OCI-LY7 (cell line): Measurements from ENCODE around the gene WASF1. TPM values are rescaled to one million over a fixed set of nuclear protein-coding genes. Genes with fewer than 3 reads are reported as not detected.

Source experiments
- BruUV-seq: library from RNA; stranded (reverse); fragments of 400-500 nt; replicated peaks from 2 replicates; lab custom pipeline; 2021; lab: Mats Ljungman, UMichigan
- CTCF ChIA-PET: fragments of 300-600 bp; sonication (Branson Sonifier 250); formaldehyde crosslinking; loops from one replicate; lab custom pipeline; 2022; ENCODE audit warnings: antibody characterized with exemption; ENCODE audit not compliant: unreplicated experiment; lab: Charles Lee
- POLR2A ChIA-PET: fragments of 300-600 bp; sonication (Branson Sonifier 250); formaldehyde crosslinking; loops from one replicate; lab custom pipeline; 2022; ENCODE audit warnings: antibody characterized with exemption; lab: Charles Lee
- DNase-seq: peaks from one replicate; pipeline ENCODE4 v3.0.0-alpha.2; 2015; ENCODE audit warnings: low spot score
- H2AFZ ChIP-seq: fragments of 200-600 bp; sonication (generic), shearing (Covaris generic); 2 replicates; pipeline ENCODE4 v1.6.1; 2014; ENCODE audit warnings: mild to moderate bottlenecking, antibody characterized with exemption, low read length, moderate library complexity
- H3K27ac ChIP-seq: fragments of 200-600 bp; sonication (generic); 2 replicates; pipeline ENCODE4 v1.5.1; 2014; ENCODE audit warnings: mixed run types, low read depth, mild to moderate bottlenecking, moderate library complexity, low read length, inconsistent platforms; ENCODE audit not compliant: poor library complexity, severe bottlenecking
- H3K36me3 ChIP-seq: fragments of 200-600 bp; sonication (generic); 2 replicates; pipeline ENCODE4 v1.6.1; 2014; ENCODE audit warnings: mild to moderate bottlenecking, antibody characterized with exemption, low read length, moderate library complexity, mixed read lengths; ENCODE audit not compliant: insufficient read depth
- H3K4me1 ChIP-seq: fragments of 200-600 bp; sonication (generic); 2 replicates; pipeline ENCODE4 v1.5.1; 2014; ENCODE audit warnings: mild to moderate bottlenecking, low read length; ENCODE audit not compliant: insufficient read depth, poor library complexity, severe bottlenecking
- H3K4me2 ChIP-seq: fragments of 200-600 bp; sonication (generic); 2 replicates; pipeline ENCODE4 v1.6.1; 2014; ENCODE audit warnings: mild to moderate bottlenecking, low read length
- H3K4me3 ChIP-seq: fragments of 200-600 bp; sonication (generic); 2 replicates; pipeline ENCODE4 v1.5.1; 2014; ENCODE audit warnings: mild to moderate bottlenecking, low read depth, low read length; ENCODE audit not compliant: poor library complexity, severe bottlenecking
- H3K79me2 ChIP-seq: fragments of 200-600 bp; sonication (generic); 2 replicates; pipeline ENCODE4 v1.6.1; 2016; ENCODE audit warnings: low read depth, mild to moderate bottlenecking, low read length, moderate library complexity, mixed read lengths; ENCODE audit not compliant: insufficient read depth
- H3K9me2 ChIP-seq: fragments of 200-600 bp; sonication (generic); 2 replicates; pipeline ENCODE4 v1.6.1; 2016; ENCODE audit warnings: mild to moderate bottlenecking, low read length, mixed read lengths; ENCODE audit not compliant: insufficient read depth
- H3K9me3 ChIP-seq: fragments of 200-600 bp; sonication (generic); 2 replicates; pipeline ENCODE4 v1.6.1; 2014; ENCODE audit warnings: mild to moderate bottlenecking, mixed run types, low read length, mixed read lengths
- H4K20me1 ChIP-seq: fragments of 200-600 bp; sonication (generic); 2 replicates; pipeline ENCODE4 v1.6.1; 2014; ENCODE audit warnings: mild to moderate bottlenecking, antibody characterized with exemption, low read length, moderate library complexity, mixed read lengths; ENCODE audit not compliant: insufficient read depth
- CTCF ChIP-seq: fragments of 200-600 bp; sonication (generic); conservative IDR thresholded peaks from 2 replicates; pipeline ENCODE4 v1.5.1; 2014; ENCODE audit warnings: mild to moderate bottlenecking, antibody characterized with exemption, low read length, moderate library complexity, mixed read lengths
- EZH2phosphoT487 ChIP-seq: fragments of 200-600 bp; sonication (generic); IDR thresholded peaks from 2 replicates; pipeline ENCODE4 v1.6.1; 2018; ENCODE audit warnings: low read depth, borderline replicate concordance, mild to moderate bottlenecking, mixed run types, antibody characterized with exemption, low read length, moderate library complexity, mixed read lengths
- intact Hi-C: fragments of 100-400 bp; cut with micrococcal nuclease; formaldehyde crosslinking; loops from one replicate; pipeline ENCODE4 v1.10.0; 2022; ENCODE audit not compliant: unreplicated experiment
- total RNA-seq, 2 experiments: library from RNA; depleted of rRNA in 1 of 2; stranded (reverse); fragments of >200 nt in 1 of 2; shearing (Covaris generic) in 1 of 2; gene quantifications; 2 replicates each; pipeline ENCODE4 v1.2.3, GENCODE V29; 2014 to 2022

The WASF1 gene
- total RNA-seq, 2 experiments from 2014 or later: 34.6 to 78.4 TPM

- peaks cover 8% of the 10 kb centered on the region for H3K4me1 ChIP-seq
- POLR2A ChIA-PET: interaction anchor here (1.3 kb wide), 1 partner anchor 19 kb away, joined by 5 read pairs; no protein-coding TSS in a partner anchor
- H4K20me1 ChIP-seq: peaks cover 5% of the 10 kb centered on the region; the same call in 1 of the 2 replicates
- H3K4me2 ChIP-seq: no peak overlapping the region
- H3K9me2 ChIP-seq: no peaks in the 10 kb centered on the region
- intact Hi-C loops: no loop called here
- H2AFZ ChIP-seq: no peak overlapping the region
- no peak for TF ChIP-seq CTCF
- no TSS peak for BruUV-seq
- no peak overlapping the region for H3K27ac ChIP-seq
- peaks cover 61% of the 10 kb centered on the region for H3K79me2 ChIP-seq
- peaks cover 26% of the 10 kb centered on the region for H3K36me3 ChIP-seq
- no peak for DNase-seq
- H3K4me3 ChIP-seq: no peak overlapping the region
- H3K9me3 ChIP-seq: 0 out of 2 replicates have a peak, but pooled peaks cover 4% of the 10 kb centered on the region
- CTCF ChIA-PET: no interaction called here
Measured at GRCh38 chr6:110158479-110158878, 21.0 kb downstream of the WASF1 start.

GRCh38 chr6:110147870-110148269 lies 31.6 kb downstream of the WASF1 start:
- no peak overlapping the region for H2AFZ ChIP-seq
- intact Hi-C loops: no loop called here
- H3K36me3 ChIP-seq: peaks cover 5% of the 10 kb centered on the region
- no peak for TF ChIP-seq CTCF
- no peak for TF ChIP-seq EZH2phosphoT487
- no peaks in the 10 kb centered on the region for H4K20me1 ChIP-seq
- no TSS peak for BruUV-seq
- H3K27ac ChIP-seq: peak overlapping the region; percentile 12
- H3K4me3 ChIP-seq: no peak overlapping the region
- peaks cover 41% of the 10 kb centered on the region; the same call in 1 of the 2 replicates for H3K79me2 ChIP-seq
- CTCF ChIA-PET: interaction anchor here (0.9 kb wide), 1 partner anchor 31 kb away, joined by 3 read pairs; no protein-coding TSS in a partner anchor
- no peak for DNase-seq
- no peaks in the 10 kb centered on the region for H3K9me2 ChIP-seq
- peak overlapping the region; percentile 38 for H3K4me2 ChIP-seq
- no peaks in the 10 kb centered on the region for H3K9me3 ChIP-seq
- H3K4me1 ChIP-seq: peaks cover 15% of the 10 kb centered on the region
- POLR2A ChIA-PET: interaction anchor here (0.7 to 1.2 kb wide), 4 partner anchors 11 to 455 kb away, joined by 3 to 6 read pairs (median 3); no protein-coding TSS in a partner anchor

GRCh38 chr6:110140650-110141049 lies 38.8 kb downstream of the WASF1 start:
- ChIA-PET POLR2A (interaction anchor here (0.6 to 1.7 kb wide), 2 partner anchors 10 to 713 kb away, joined by 5 to 9 read pairs; no protein-coding TSS in a partner anchor), CTCF (no interaction called here)
- Histone ChIP-seq H3K4me2 (no peak overlapping the region), H4K20me1 (no peaks in the 10 kb centered on the region), H3K4me1 (no peaks in the 10 kb centered on the region), H3K27ac (no peak overlapping the region), H3K4me3 (no peak overlapping the region), H3K9me3 (peaks cover 33% of the 10 kb centered on the region), H3K79me2 (no peaks in the 10 kb centered on the region), H3K36me3 (peaks cover 43% of the 10 kb centered on the region), H2AFZ (no peak overlapping the region), H3K9me2 (no peaks in the 10 kb centered on the region)
- no peak for DNase-seq
- no peak for TF ChIP-seq CTCF
- TF ChIP-seq EZH2phosphoT487: no peak
- intact Hi-C loops: no loop called here
- no TSS peak for BruUV-seq
